Stromal cell of bone marrow (primary cell): ENCODE measurements around the gene STUB1.
A peak's percentile ranks its signal among the peaks of the same experiment; 100 is the strongest.
"Not testable (repeated sequence)": the region's sequence is repeated elsewhere in the genome, so short reads cannot be mapped to it uniquely, and the experiment has no call there.

ENCODE experiments used
- DNase-seq: peaks from one replicate; pipeline ENCODE4 v3.0.0-alpha.2; 2012; ENCODE audit warnings: low read depth

Gene STUB1

GRCh38 chr16:678858-679813 is 1.1 kb upstream of the STUB1 start:
- DNase-seq: no peak

GRCh38 chr16:680625-680945 is 375 bp downstream of the STUB1 start:
- DNase-seq: no peak

- DNase-seq: peak; percentile 43
Measured at GRCh38 chr16:680967-681745, 946 bp downstream of the STUB1 start.

- no peak for DNase-seq
Measured at GRCh38 chr16:681746-682427, 1.7 kb downstream of the STUB1 start.

- DNase-seq: no peak
Measured at GRCh38 chr16:682493-683395, 2.5 kb downstream of the STUB1 start.

GRCh38 chr16:683396-684070 is 3.3 kb downstream of the STUB1 start:
- no peak for DNase-seq

GRCh38 chr16:684071-684794 is 4.0 kb downstream of the STUB1 start, which contains the start of gene JMJD8:
Gene JMJD8, minus strand, starts transcription at chr16:684334. Its CDS starts 15 bp downstream, at chr16:684319.
- DNase-seq: peak; percentile 93

- DNase-seq: no peak
Measured at GRCh38 chr16:684961-685696, 4.9 kb downstream of the STUB1 start.

- DNase-seq: no peak
Measured at GRCh38 chr16:685967-686366, 5.8 kb downstream of the STUB1 start.

- no peak for DNase-seq
Measured at GRCh38 chr16:686459-687260, 6.5 kb downstream of the STUB1 start.

GRCh38 chr16:687499-687898 is 7.3 kb downstream of the STUB1 start:
- no peak for DNase-seq

- no peak for DNase-seq
Measured at GRCh38 chr16:689175-689897, 9.1 kb downstream of the STUB1 start.

- not testable (repeated sequence) for DNase-seq
Measured at GRCh38 chr16:691242-691641, 11.0 kb downstream of the STUB1 start.

GRCh38 chr16:692356-693108 is 12.3 kb downstream of the STUB1 start:
- DNase-seq: no peak

- no peak for DNase-seq
Measured at GRCh38 chr16:693364-693763, 13.2 kb downstream of the STUB1 start.

GRCh38 chr16:693766-694165 is 13.6 kb downstream of the STUB1 start:
- no peak for DNase-seq

GRCh38 chr16:694187-694862 is 14.1 kb downstream of the STUB1 start:
- DNase-seq: no peak
